ENCODE measurements around the gene PIP5K1B.

PIP5K1B gene

DNA sequence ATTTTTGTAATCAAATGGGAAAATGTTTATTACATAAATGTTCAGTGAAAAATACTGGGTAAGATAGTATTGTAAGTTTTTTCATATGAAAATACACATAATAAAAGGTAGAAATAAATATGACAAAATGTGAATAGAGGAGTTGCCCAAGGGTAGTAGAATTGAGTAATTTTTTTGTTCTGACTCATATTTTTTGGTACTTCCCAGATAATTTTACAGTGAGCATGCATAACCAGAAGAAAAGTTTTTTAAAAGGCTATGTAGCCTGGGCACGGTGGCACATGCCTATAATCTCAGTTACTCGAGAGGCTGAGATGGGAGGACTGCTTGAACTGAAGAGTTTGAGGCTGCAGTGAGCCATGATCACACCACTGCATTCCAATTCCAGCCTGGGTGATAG is 116.9 kb downstream of the PIP5K1B start:
- no peak for DNase-seq

DNA sequence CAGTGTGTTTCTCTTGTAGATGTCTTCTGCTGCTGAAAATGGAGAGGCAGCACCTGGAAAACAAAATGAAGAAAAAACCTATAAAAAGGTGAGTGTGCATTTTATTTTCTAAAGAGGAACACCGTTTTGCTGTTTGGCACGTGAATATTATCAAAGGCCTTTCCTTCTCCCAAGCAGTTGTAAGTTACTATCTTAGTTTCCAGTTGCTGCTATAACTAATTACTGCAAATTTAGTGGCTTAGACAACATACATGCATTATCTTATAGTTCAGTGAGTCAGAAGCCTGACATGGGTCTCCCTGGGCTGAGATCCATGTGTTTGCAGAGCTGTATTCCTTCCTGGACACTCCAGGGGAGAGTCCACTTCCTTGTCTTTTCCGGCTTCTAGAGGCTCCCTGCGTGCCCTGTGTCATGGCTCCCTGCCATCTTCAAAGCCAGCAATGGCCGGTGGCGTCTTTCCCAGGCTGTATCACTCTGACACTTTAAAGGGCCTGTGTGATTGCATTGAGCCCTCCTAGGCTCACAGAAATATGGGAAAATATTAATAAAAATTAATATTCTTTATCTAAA is 117.6 kb downstream of the PIP5K1B start:
- no peak for DNase-seq

DNA sequence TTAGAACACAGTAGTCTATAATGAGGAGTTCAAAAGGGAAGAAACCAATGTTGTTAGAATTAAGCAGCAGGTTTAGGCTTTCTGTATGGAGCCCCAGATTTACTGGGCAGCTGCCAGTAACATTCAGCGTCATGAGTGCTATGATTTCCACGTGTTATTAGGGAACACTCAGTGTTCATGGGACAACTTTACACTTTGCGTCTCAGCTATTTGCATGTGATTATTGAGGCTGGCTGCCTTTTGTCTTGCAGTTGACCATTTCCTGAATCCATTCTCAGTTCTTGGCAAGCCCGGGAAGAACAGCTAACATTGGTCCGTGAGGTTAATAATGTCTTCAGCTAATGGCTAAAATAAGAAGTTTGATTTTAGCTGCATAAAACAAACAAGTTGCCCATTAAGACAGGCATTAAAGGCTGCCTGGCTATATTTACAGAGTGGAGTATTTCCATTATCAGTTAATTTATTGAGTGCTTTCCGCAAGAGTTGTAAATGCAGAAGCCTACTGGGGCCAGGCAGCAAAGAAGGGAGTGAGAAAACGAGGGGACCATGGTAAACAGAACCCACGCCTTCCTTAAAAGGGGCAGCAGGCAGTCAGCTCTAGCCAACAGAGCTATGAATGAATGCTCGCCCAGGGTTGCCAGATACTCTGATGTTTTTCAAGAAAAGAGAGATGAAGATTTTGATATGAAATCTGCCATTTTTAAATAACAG is 120.9 kb downstream of the PIP5K1B start:
- no peak for DNase-seq

DNA sequence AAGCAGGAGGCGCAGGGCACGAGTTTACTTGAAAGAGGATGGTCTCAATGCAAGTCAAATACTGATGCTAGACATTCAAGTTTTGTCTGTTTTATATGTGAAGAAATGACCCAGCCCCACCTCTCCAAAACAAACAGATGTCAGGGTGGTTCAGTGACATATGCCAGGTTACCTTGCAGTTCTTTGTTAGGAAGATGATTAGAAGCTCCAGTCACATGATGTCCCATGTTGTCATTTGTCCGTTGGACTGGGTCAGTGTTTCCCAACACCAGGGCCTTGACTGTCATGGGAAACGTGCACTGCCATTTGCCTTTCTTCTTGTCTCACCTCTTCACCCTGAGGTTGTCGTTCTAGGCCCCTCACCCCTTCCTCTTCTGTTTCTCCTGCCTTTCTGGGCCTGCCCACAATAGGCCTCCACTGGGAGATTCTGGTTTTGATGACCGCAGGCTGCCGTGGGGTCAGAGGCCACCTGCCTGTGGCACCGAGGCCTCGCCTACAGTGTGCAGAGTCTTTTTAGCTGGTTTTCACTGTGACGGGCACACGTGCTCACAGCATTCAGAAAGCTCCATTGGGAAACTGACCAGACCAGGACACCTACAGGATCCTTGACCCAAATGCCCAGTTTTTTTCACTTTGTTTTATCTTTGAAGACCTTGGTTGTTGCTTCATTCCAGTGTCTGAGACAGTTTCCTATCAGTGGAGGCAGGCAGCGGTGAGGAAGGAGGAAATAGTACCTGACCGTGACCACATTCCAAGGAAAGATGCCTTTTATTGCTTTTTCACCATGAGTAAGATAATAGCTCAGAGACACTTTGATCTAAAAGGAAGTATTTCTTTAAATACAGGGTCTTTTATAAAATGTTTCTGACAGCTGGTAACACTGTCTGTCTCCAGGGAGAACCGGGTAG is 123.1 kb downstream of the PIP5K1B start:
- DNase-seq = no peak

DNA sequence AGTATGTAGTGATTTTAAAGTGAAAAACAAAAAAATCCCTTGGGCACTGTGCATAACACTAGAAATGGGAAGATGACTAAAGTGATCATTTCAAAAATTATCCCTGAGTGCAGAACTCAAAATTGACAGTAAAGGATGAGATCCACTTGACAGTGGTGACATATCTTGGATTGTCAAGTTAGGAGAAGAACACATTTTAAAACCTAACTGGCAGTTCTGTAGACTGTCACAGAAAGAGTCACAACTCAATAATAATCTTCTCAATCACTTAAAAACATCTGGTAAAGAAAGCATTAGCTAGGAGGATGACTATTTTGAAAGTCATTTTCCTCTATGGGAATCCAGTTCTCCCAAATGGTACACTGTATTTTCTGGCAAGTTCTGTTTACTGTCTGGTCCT is 127.1 kb downstream of the PIP5K1B start:
- DNase-seq = no peak

DNA sequence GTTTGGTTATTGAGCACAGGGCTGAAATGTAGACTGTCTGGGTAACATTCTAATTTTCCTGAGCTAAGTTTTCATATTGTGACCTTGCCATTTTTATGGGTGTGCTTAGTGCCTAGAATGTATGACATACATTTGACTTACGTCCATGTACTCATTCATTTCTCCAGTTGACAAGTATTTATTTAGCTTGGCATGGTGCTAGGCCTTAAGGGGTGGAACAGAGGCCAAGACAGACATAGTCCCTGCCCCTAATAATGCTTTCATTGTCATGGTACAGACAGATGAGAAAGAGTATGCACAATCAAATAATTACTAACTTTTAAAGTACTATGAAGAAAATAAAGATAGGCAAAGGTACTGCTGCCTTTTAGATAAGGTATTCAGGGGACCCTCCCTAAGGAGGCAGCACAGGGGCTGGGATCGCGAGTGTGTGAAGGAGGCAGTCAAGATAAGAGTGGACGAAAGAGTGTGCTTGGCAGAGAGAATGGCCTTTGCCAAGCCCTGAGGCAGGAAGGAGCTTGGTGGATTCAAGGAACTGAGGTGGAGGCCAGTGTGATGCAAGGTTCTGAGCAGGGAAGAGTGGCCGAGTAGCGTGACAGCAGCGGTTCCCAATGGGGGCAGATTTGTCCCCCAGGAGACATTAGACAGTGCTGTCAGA is 128.0 kb downstream of the PIP5K1B start:
- DNase-seq = no peak

DNA sequence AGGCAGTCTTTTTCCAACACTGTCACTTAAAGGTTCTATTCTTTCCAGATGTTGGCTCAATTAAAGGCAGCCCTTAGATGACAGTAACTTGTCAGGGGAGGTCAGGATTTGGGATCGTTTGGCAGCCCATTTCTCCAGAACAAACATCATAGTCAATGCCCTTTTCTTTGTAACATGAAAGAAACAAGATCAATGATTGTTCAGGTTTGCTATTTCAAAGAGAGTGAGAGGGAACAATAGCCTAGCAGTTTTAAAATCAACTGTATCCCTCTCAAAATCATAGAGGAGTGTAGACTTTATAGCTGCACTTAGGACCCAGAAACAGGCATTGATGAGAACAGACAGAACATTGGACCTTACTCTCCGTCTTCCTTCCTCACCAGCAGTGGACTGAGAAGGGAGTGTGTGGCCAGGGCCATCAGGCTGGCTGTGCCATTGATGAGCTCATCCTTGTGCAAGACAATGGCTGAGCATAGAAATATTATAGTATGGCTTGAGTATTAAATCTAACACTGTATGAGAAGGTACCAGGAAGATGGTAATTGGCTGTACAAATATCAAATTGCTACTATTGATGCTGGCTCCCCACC is 130.0 kb downstream of the PIP5K1B start:
- DNase-seq = no peak

DNA sequence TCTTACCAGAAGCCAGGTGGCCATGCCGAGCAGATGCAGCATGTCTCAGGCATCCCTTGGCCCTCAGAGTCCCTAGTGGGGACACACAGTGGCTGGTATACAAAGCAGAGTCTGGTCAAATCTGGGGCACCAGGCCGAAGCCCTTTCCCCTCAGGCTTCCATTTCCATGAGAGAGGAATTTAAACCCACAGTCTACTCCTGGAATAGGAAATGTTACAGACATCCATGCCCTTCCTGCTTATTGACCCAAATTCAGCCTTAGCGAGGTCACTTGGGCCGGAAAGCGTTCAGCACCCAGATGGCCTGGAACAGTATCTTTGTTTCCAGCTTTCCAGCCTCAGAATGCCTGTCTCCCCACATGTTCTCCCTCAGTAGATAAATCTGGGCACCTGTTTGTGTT is 131.7 kb downstream of the PIP5K1B start:
- DNase-seq = no peak

DNA sequence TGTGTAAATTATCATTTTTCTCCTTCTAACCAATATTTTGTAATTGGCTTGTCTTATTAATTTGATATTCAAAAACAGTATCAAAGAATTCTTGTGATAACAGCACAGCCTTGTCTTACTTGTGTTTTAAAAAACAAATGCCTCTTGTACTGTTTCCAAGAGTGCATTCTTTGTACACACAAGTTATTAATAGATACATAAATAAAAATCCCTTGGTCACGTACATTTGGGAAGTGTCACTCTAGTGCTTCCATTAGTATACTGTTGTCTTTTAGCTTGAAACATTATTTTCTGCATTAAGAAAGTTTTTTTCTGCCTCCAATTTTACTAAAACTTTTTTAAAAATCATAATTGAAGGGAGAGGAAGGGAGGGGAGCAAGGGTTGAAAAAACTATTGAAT is 133.2 kb downstream of the PIP5K1B start:
- DNase-seq = no peak

DNA sequence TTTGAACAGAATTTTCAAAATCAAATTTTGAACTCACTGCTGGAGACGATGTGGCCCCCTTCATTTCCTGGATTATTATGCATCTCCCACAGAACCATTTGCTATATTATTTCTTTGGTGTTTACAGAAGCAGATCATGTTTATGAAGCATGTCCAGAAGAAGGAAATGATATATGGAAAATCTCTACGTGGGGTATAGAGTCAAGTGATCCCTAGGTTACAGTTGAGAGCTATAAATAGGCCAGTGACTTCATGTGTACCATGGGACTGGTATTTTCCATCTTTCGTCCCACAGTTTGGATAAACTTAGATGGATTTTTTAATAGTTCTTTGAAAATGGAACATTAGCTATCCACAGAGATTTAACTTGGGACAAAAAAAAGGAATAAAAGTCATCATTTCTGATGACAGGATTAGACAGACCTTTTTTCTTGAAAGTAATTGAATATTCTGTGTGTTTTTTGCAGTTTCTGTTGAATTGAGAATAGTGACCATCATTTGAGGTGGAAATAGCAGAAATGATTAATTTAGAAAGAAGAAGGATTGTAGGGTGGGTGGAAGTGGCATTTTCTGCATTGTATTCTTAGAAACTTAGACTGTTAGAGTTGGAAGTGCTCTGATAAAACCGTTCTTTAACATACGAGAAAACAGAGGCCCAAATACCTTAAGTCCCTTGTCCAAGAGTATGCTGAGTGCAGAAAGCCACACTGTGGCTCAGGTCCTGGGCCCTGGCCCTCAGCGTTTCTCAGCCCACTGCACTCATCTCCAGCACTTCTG is 136.4 kb downstream of the PIP5K1B start:
- DNase-seq = no peak

DNA sequence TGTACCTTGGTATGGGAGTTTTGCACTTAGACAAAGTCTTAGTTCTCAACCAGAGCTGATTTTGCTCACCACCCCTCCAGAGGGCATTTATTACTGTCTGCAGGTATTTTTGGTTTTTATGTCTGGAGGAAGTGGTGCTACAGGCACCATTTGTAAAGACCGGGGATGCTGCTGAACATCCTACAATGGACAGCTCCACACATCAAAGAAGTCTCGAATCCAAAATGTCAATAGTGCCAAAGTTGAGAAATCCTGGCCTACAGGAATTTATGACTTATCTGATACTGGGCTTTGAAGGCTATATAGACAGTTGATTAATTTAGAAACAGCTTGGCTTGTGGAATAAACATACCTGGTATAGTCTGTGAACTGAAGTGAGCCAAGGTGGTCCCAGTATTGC is 137.5 kb downstream of the PIP5K1B start:
- no peak for DNase-seq

DNA sequence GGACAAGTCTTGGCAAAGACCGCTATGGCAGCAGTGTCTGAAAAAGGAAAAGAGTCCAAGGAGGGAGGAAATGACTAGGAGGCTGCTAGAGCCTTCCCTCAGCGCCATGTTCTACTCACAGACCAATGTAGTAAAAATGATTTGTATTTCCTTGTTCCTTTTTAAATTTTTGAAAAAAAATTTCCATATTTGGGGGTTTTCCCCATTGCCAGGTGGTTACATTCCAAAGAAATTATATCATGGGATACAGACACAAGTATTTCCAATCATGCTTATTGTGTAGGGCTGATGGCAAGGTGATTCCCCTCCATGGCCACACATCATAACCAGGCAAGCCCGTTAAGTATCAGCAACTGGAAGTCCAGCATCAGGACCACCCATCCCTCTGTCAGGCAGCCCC is 138.2 kb downstream of the PIP5K1B start:
- DNase-seq = no peak

DNA sequence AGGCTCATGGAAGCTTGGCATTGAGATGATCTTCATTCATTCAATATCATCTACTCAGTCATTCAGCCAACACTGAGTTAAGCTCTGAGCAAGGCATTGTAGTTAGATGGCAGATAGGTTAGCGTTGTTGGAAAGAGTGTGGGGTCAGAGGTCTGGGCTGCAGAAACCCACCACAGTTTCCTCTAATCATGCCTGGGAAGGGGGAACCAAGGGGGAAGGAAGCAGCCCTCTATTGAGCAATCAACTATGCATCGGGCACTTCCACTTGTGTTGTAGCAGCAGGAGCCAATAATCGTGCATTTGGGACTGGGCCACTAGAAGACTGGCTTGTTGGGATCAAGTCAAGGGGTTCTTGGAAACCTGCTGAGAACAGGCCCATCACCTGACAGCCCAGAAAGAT is 139.1 kb downstream of the PIP5K1B start:
- no peak for DNase-seq

DNA sequence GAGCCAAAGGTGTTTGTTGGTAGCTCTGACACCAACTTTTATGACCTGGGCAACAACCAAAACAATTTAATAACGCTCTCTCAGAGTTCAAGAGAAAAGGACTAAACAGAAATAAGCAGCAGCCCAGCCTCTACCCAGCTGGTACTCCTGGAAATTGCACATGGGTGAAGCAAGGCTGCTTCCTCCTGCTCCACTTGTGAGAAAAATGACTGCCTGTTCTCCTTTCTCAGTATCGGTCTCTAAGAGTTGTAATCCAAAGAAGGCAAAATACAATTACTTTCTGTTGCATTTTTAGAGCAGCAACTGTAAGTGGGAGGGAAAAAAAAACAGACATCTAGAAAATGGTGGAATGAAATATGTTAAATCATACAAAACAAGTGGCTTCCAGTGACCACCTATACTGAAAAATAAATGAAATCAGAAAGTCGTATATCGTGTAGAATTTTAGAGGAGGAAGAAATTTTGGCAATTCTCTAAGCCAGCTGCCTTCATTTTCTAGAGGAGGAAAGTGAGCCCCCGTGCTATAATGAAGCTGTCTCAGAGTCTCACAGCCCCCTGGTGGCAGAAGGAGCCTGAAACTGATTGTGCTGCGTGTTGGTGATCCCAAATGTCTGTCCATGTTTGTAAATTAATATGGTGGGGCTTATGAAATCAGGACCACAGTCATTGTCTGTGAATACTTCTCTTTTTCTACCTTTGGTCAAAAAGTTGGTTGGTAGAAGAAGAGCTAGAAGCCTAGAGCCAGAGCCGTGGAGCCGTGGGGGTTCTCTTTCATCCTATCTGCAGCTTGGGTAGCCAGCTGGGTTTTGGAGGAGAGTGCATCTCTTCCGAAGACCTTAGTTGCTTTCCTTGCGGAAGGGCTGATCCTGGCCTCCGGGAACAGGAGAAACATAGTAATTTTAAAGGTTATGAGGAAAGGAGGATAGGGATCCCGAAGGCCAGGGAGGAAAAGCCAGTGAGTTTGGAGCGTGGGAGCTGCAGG is 139.9 kb downstream of the PIP5K1B start:
- DNase-seq = peak; percentile 32

DNA sequence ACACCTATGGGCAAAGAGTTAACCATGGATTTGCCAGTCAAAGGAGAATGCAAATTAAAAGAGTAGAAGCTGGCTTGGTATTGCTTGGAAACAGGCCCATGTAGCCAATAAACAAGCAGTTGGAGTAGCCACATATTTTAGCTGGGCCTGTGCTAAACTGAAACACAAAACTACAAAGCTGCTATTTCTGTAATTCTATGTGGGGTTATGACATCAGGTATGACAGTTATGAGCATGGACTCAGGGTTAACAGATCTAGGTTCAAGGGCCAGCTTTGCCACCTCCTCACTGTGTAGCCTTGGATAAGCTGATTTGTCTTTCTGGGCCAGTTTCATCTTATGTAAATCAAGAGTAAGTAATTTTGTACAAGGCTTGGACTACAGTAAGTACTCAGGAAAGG is 142.7 kb downstream of the PIP5K1B start:
- DNase-seq = no peak

DNA sequence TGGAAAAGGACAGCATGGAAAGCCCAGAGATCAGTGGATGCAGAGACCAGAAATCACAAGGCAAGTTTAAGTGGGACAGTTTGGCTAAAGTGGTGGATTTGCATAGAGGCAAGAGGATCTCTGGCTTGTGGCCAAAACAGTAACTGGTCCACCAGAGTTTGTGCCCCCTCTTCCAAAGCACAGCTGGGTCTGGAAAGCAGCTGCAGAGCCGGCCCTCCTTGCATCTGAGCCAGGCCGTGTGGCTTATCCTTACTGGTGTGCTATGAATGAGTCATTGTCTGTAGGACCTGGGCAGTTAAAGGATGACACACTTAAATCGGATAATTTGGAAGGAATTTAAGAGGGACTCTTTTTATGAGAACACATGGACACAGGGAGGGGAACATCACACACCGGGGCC is 146.6 kb downstream of the PIP5K1B start:
- no peak for DNase-seq

DNA sequence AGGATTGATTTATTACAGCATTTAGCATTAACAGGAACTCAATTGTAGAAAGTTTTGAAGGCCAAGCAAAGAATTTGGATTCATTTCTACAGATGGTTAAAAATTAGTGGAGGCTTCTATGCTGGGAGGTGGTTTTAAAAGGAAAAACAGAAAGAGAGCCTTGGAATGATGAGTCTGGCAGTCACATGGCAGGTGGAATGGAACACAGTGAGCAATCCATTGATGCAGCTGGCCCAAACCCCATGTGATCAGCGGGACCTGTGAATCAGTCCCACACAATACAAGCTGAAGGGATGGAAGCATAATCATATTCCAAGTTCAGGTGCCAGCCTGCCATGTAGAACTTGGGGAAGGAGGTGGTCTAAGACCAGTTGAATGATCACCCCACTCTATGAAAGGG is 147.9 kb downstream of the PIP5K1B start:
- DNase-seq = no peak

DNA sequence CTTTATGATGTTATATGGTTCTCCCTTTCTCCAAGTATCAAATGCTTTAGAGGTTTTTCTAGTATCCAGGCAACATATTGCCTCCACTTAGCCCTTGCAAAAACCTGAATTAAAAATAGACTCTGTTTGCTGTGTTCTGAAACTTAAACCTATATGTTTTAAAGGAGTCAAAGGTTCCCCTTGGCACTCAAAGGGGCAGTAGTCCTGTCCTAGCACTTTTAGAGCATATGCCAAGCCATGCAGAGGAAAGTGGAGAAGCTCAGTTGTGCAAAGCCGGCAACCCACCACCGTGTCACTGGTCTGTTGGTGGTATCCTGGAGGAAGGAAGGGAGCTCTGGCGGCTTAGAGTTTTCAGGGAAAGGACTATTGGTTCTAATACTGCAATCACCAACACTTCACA is 154.3 kb downstream of the PIP5K1B start:
- no peak for DNase-seq

DNA sequence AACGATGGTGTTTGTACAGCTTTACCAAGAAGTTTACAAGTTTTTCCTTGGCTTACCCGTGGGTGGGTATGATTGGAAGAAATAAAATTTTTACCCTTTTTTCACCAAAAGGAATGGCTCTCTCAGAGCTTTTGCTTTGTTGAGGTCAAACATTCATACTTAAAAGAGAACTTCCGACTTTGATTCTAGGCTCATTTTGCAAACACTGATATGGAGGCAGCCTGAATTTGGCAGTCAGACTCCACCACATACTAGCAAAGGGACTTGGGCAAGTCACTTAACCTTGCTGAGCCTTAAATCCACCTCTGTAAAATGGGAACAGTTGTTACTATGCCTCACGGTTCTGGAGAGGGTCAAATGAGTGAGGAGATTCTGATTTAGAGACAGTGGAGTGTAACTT is 155.4 kb downstream of the PIP5K1B start:
- no peak for DNase-seq

DNA sequence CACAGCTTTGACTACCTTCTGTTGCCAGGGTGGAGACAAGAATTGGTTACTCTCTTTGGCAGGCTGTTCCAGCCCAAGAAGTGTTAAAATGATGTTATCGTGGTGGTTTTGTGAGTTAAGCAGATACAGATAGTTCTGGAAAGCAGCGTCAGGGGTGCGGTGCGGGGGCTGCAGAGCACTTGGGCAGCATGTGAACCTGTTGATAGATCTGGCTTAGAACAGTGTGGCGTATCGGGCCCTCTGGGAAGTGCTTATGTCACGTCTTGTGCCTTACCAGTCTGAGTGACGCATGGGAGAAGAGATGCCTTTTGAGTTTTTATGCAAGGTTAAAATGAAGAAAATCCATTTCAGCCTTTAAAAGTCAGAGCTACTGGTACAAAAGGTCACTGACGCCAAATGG is 156.4 kb downstream of the PIP5K1B start:
- no peak for DNase-seq

DNA sequence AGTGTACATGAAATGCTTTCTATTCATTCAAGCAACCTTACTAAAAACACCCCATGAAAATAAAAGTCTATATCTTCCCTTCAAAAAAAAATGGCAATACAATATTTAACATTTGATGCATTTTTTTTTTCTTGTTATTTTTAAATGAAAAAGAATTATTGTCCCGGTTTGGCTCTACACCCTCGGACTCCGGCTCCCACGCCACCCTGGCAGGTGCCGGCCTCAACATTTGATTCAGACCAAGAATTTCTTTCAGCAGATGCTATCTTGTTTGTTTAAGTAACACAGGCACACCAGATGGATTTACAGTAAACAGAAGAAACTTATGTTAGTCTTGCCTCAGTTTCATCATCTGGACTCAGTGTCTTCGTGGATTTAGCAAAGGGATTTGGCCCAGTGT is 162.0 kb downstream of the PIP5K1B start:
- no peak for DNase-seq

Measured in OCI-M1 (cell line).